HG03354 (cell line): Measurements from ENCODE around the gene PLAGL2.
"Not testable (repeated sequence)": the region's sequence is repeated elsewhere in the genome, so short reads cannot be mapped to it uniquely, and the experiment has no call there.

Source experiments
- ATAC-seq: cut with Tn5 transposase; IDR thresholded peaks from one replicate; pipeline ENCODE4 v1.9.1; 2021; ENCODE audit warnings: mild to moderate bottlenecking; ENCODE audit not compliant: unreplicated experiment, poor library complexity, severe bottlenecking

The PLAGL2 gene

GRCh38 chr20:32188376-32189122, 19.0 kb downstream of the PLAGL2 start:
- ATAC-seq: no peak

DNA sequence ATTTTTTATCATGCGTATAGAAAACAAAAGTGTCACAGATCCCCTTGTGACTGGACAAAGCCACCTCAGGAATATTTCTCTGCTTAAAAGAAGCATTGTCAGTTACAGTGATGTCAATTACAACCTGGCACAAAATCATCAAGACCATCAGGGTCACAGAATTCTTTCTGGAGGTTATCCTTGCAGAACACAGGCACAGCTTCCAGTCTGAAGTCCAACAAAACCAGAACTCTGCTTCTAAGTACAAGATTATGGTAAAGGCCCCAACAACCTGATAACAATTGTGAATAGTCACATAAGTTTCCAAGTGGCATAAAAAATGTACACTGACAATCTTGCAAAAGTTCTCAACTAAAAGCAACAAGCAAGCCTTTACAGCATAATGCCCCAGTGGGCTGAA, 21.0 kb downstream of the PLAGL2 start:
- no peak for ATAC-seq

DNA sequence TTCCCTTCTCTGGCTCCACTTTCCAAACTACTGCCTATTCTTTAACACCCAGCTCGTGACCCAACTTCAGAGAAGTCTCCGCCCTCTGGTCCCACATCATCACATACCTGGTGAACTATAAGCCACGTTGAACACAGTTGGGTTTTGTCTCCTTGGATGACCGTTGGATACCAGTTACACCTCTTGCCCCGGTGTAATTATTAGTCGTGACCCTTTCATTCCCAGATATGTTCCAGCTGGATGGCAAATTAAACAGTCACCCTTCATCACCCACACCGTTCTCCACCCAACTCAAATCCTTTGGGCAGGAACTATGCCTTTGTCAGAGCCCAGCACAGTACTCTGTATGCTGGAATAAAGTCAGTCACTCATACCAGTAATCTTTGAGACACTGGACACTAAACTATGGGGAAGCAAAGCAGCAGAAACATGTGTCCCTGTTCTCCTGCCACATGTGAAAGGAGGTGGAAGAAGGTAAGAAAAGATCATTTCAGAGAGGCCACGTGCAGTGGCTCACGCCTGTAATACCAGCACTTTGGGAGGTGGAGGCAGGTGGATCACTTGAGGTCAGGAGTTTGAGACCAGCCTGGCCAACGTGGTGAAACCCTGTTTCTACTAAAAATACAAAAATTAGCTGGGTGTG, 22.5 kb downstream of the PLAGL2 start:
- ATAC-seq: no peak

GRCh38 chr20:32183947-32184635, 23.5 kb downstream of the PLAGL2 start:
- no peak for ATAC-seq

GRCh38 chr20:32181606-32182005, 25.9 kb downstream of the PLAGL2 start:
- no peak for ATAC-seq

DNA sequence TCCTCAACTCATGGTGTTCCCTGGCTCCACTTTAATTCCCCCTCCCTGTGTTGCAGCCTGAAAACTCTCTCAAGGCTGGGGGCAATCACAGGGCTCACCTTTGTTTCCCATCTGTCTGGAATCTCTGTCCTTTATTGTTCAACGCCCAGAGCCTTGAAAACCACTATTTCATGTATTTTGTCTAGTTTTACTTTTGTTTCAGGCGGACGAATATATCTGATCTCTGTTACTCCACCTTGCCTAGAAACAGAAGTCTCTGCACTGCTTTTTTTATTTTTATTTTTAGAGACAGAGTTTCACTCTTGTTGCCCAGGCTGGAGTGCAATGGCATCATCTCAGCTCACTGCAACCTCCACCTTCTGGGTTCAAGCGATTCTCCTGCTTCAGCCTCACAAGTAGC, 27.6 kb downstream of the PLAGL2 start:
- no peak for ATAC-seq

- no peak for ATAC-seq
Measured at GRCh38 chr20:32179515-32179914, 28.0 kb downstream of the PLAGL2 start.

DNA sequence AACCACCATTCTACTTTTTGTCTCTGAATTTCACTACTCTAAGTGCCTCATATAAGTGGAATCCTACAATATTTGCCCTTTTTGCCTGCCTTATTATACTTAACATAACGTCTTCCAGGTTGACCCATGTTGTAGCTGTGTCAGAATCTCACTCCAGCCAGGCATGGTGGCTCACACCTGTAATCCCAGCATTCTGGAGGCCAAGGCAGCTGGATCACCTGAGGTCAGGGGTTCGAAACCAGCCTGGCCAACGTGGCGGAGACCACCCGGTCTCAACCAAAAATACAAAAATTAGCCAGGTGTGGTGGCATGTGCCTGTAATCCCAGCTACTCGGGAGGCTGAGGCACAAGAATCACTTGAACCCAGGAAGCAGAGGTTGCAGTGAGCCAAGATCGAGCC, 29.8 kb downstream of the PLAGL2 start:
- not testable (repeated sequence) for ATAC-seq

DNA sequence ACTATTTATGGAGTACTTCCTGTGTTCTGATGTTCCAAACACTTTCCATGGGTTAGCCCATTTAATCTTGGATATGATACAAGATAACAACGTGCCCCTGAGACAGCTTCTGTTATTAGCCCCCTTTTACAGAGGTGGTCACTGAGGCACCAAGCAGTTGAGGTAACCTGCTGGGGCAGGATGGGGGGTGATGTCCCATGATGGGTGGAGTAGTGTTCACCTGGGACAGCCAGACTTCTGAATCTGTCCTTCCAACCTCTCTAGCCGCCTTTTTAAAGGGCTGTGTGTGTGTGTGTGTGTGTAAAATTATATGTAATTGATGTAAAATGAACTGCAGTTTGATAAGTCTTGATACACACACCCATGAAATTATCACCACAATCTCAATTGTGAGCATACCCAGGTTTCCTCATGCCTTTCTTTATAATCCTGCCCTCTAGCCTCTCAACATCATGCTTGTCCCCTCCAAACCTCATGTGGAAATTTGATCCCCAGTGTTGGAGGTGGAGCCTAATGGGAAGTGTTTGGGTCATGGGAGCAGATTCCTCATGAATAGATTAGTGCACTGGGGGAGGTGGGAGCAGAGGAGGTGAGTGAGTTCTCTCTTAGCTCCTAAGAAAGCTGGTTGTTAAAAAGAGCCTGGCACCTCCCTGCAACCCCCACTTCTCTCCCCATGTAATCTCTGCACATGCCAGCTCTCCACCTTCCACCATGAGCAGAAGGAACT, 39.2 kb downstream of the PLAGL2 start:
- no peak for ATAC-seq

- no peak for ATAC-seq
Measured at GRCh38 chr20:32167552-32167951, 40.0 kb downstream of the PLAGL2 start.

- ATAC-seq: no peak
Measured at GRCh38 chr20:32165836-32166545, 41.6 kb downstream of the PLAGL2 start.

DNA sequence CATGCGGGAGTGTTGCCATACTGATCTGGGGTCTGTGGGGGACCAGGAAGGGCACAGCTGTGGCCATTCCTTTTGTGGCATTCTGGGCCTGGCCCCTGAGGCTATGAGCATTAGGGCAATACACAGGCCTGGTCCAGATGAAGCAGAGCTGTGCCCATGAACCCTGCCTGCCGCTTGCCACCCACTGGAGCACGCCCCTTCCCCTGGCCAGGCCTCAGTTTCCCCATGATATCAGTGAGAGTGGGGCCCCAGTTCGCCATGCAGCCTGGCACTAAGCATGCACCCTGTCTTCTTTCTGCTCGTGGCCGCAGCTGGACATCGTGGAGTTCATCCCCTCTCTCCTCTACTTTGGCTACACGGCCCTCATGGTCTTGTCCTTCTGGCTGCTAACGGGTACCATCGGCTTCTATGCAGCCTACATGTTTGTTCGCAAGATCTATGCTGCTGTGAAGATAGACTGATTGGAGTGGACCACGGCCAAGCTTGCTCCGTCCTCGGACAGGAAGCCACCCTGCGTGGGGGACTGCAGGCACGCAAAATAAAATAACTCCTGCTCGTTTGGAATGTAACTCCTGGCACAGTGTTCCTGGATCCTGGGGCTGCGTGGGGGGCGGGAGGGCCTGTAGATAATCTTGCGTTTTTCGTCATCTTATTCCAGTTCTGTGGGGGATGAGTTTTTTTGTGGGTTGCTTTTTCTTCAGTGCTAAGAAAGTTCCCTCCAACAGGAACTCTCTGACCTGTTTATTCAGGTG, 42.4 kb downstream of the PLAGL2 start:
- no peak for ATAC-seq

DNA sequence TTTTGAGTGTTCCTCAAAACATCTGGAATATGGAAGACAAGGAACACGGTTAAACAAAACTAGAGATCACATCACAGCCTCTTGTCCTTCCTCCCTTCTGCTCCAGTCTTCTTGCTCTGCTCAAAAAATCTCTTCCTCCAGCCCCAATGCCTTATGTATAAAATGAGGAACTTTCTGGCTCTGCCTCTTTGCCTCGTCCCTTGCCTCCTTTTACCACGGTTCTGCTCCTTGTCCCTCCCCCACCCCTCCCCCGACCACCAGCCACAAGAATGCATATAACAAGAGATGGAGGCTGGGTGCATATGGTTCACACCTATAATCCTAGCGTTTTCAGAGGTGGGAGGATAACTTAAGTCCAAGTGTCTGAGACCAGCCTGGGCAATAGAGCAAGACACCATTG, 43.6 kb downstream of the PLAGL2 start:
- ATAC-seq: no peak

DNA sequence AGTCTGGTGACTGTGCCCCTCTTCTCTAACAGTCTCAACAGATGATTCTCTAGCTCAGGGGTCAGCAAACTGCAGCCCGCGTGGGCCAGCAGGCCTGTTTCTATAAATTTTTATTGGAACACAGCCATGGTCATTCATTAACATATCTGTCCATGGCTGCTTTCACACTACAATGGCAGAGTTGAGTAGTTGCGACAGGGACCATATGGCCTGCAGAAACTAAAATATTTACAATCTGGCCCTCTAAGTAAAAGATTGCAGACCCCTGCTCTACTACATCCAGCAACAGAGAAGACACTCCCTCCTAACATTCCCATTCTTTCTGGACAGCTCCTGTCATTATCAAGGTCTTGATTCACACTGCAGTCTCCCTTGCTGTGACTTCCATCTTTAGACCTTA, 45.2 kb downstream of the PLAGL2 start:
- ATAC-seq: no peak

DNA sequence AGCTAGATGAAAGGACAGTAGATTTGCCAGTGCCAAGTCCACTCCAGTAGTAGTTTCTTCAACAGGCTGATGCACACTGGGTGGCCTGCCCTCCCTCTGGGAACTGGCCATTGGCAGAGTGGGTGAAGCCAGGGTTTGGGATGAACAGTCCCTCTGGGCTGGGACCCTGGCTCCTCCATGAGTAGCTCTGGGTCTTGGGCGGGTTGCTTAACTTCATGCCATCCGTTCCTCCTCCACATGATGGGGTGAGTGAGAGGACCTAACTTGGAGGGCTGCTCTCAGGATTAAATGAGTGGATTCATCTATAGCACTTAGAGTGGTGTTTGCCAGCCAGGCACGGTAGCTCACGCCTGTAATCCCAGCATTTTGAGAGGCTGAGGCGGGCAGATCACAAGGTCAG, 47.2 kb downstream of the PLAGL2 start:
- no peak for ATAC-seq

DNA sequence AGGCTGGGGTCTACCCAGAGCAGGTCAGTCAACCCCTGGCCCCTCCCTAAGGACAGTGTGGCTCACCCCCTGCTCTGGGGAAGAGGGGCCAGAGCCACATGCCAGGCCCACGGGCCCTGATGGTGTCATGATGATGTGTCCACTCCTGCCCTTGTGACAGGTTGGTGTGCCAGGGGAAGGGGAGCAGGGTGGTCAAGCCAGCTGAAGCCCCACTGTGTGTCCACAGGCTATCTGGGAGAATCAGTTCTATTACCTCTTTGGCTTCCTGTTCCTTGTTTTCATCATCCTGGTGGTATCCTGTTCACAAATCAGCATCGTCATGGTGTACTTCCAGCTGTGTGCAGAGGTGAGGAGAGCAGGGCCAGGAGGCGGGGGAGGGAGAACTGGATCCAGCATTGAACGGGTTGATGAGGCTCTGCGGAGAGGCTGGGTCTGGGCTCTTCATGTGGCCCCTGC, 47.7 kb downstream of the PLAGL2 start:
- ATAC-seq: no peak

DNA sequence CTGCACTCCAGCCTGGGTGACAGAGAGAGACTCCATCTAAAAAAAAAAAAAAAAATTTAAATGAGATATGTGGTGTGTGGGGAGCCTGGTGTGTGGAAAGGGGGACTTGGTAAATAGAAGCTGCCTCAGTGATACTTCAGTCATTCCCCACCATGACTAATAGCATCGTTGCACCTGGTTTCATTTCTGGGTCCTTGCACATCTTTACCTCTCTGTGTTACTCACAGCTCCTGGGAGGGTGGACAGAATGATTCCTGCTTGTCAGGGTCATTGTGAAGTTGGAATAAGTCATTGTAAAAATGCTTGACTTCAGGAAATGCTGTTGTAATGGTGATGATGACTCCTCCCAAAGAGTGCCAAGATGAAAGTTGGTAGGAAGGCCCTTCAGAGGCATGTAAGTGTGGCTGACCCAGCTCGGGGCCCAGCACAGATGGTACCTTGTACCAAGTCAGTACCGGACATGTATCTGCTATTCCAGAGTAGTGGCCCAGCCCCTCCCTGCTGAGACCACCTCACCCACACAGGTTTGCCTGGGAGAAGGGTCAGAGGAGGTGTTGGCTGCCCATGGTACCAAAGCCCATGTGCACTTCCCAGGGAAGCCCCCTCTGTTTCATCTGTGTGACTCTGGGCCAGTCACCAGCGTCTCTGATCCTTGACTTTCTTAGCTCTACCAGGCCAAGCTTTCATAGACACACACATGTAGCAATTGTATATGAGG, 48.4 kb downstream of the PLAGL2 start:
- ATAC-seq: no peak

DNA sequence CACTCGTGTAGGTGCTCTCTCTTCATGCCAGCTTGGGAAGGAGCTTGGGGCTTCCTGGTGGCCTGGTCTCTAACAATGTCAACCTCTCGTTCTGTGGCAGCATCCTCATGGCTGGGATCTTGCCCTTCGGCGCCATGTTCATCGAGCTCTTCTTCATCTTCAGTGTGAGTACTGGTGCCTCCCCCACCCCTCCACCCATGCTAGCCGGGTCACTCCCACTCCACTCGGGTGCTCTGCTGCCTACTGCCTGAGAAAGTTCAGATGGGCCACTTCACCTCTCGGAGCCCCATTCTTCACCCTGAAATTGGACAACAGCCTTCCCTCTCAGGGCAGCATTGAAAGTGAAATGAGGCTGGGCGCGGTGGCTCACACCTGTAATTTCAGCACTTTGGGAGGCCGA, 49.2 kb downstream of the PLAGL2 start:
- ATAC-seq: no peak
